Vagina (tissue), 2 donors: ENCODE data around the gene KIF18A. TPM values are rescaled to one million over a fixed set of nuclear protein-coding genes. Genes with fewer than 3 reads are reported as not detected.

Source experiments
- DNase-seq, 2 donors: peaks; one replicate each; pipeline ENCODE4 v3.0.0-alpha.2; 2017; ENCODE audit errors: extremely low spot score in 2 of 2
- H3K27ac ChIP-seq: fragments of 200-600 bp; sonication (generic); one replicate; pipeline ENCODE4 v1.5.1; 2019
- H3K27me3 ChIP-seq: fragments of 200-600 bp; sonication (generic); one replicate; pipeline ENCODE4 v1.5.1; 2019
- H3K36me3 ChIP-seq, 2 donors: fragments of 200-600 bp; sonication (generic); one replicate each; pipeline ENCODE4 v1.5.1; 2017 to 2019
- H3K4me1 ChIP-seq: fragments of 200-600 bp; sonication (generic); one replicate; pipeline ENCODE4 v1.5.1; 2019
- H3K4me3 ChIP-seq, 2 donors: fragments of 200-600 bp; sonication (generic); 1 replicate in 1 of 2; 2 replicates in 1 of 2; pipeline ENCODE4 v1.5.1; 2016 to 2019
- H3K9me3 ChIP-seq: fragments of 200-600 bp; sonication (generic); one replicate; pipeline ENCODE4 v1.5.1; 2019
- POLR2A ChIP-seq, 2 donors: fragments of 450-650 bp; IDR thresholded peaks; one replicate each; pipeline ENCODE4 v1.6.1; 2017; ENCODE audit warnings: antibody characterized with exemption in 2 of 2, mild to moderate bottlenecking in 2 of 2, moderate library complexity in 2 of 2
- POLR2AphosphoS5 ChIP-seq, 2 donors: sonication (generic); formaldehyde crosslinking; IDR thresholded peaks; one replicate each; pipeline ENCODE4 v1.9.0; 2017; ENCODE audit warnings: antibody characterized with exemption in 2 of 2, mild to moderate bottlenecking in 2 of 2, low read depth in 1 of 2; ENCODE audit not compliant: insufficient read depth in 1 of 2
- intact Hi-C: fragments of 100-400 bp; cut with DNase I; formaldehyde crosslinking; loops from one replicate; pipeline ENCODE4 v1.15.1; 2023
- total RNA-seq: library from RNA; depleted of rRNA; stranded (reverse); fragments of >200 nt; gene quantifications from one replicate; pipeline ENCODE4 v1.2.3, GENCODE V29; 2016
- TF ChIP-seq, protein P1 (sequence below), 3 experiments: fragments of 450-650 bp in 2 of 3; fragments of 200-600 bp in 1 of 3; sonication (generic) in 1 of 3; IDR thresholded peaks; one replicate each; pipeline ENCODE4 v1.5.1; 2017 to 2019; ENCODE audit warnings: antibody characterized with exemption in 3 of 3, mild to moderate bottlenecking in 2 of 3, moderate library complexity in 2 of 3

KIF18A gene
- total RNA-seq, 1 donor from 2014 or later = 2.5 TPM

DNA sequence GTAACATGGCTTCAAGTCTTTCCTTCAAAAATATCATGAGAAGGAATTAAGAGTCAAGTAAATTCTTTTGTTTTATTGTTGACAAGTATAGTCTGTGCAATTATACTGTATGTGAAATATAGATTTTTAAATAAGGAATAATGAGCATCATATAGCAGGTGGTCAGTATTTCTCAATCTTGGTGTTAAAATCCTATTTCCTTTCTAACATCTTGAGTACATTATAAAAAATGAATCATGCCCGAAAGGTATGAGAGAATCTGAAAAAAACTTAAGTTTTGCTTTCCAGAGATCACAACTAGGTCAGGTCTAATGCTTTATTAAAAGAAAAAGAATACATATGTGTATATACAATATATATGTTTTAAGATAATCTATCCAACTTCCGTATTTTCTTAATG is 53.1 kb downstream of the KIF18A start:
- H3K4me3 ChIP-seq = no peak overlapping the region
- no peak overlapping the region for H3K27ac ChIP-seq
- intact Hi-C loops = no loop called here
- no peaks in the 10 kb centered on the region for H3K36me3 ChIP-seq
- no peak for DNase-seq
- H3K9me3 ChIP-seq = no peaks in the 10 kb centered on the region
- TF ChIP-seq, protein P1, sequence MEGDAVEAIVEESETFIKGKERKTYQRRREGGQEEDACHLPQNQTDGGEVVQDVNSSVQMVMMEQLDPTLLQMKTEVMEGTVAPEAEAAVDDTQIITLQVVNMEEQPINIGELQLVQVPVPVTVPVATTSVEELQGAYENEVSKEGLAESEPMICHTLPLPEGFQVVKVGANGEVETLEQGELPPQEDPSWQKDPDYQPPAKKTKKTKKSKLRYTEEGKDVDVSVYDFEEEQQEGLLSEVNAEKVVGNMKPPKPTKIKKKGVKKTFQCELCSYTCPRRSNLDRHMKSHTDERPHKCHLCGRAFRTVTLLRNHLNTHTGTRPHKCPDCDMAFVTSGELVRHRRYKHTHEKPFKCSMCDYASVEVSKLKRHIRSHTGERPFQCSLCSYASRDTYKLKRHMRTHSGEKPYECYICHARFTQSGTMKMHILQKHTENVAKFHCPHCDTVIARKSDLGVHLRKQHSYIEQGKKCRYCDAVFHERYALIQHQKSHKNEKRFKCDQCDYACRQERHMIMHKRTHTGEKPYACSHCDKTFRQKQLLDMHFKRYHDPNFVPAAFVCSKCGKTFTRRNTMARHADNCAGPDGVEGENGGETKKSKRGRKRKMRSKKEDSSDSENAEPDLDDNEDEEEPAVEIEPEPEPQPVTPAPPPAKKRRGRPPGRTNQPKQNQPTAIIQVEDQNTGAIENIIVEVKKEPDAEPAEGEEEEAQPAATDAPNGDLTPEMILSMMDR (IDR thresholded peaks at IDR 0.05) = no peak
- TF ChIP-seq POLR2A (IDR thresholded peaks at IDR 0.05) (no peak), POLR2AphosphoS5 (IDR thresholded peaks at IDR 0.05; ENCODE audit: insufficient read depth in 1 of 2, low read depth in 1 of 2) (no peak)
- H3K4me1 ChIP-seq = no peaks in the 10 kb centered on the region
- no peaks in the 10 kb centered on the region for H3K27me3 ChIP-seq

DNA sequence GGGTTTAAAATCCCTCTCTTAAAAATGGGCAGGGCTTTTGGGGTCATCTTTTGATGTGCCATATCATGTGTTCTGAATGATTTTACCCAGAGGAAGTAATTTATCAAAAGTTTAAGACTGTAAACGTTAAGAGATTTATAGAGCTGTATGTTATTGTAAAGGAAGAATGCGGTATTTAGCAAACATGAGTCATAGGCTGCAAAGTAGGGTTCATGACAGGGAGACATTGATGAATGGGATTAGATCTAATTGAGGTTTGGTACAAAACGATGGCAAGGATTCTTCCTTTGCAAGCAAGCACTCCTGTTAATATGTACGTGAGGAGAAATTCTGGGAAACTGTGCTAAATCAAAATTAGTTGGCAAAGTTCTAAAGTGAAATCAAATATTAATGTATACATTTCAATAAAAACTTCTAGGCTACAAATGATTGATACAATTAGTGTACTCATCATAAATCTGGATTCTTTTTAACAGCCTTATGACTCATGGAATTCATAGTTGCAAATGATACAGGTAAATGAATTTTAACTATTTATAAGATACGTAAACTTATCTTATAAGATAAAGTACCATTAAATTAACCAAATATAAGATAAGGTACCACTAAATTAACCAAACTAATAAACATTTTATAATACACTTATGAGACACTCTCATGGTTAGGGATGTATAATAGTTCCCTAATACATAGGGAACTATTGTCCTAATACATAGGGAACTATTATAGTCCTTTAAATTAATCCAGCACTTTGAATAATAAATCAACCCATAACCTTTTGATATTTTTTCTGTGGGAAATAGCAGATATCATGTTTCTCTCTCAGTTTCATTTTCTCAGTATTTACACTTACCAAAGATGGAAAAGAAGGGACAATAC is 58.4 kb downstream of the KIF18A start:
- Histone ChIP-seq H3K27ac (no peak overlapping the region), H3K9me3 (no peaks in the 10 kb centered on the region), H3K36me3 (no peaks in the 10 kb centered on the region), H3K4me3 (no peak overlapping the region), H3K4me1 (no peaks in the 10 kb centered on the region), H3K27me3 (no peaks in the 10 kb centered on the region)
- TF ChIP-seq POLR2A (IDR thresholded peaks at IDR 0.05) = no peak
- TF ChIP-seq, protein P1 (IDR thresholded peaks at IDR 0.05) = no peak
- TF ChIP-seq POLR2AphosphoS5 (IDR thresholded peaks at IDR 0.05; ENCODE audit: insufficient read depth in 1 of 2, low read depth in 1 of 2) = no peak
- intact Hi-C loops = no loop called here
- DNase-seq = no peak

DNA sequence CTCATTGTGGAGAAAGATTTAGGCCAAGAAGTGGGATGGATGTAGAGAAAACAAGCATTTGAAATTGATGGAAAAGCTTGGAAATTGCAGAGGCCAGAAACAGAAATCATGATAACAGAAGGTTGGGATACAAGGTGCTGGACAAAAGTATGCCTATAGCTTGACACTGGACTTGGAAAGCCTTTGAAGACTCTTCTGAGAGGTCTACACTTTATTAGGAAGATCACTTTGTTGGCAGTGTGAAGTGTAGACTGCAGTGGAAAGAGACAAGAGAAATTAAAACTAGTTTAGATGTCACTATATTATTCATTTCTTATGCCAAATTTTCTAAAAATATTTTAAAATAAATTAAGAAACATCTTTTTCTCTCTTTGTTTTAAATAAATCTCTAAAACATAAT is 59.1 kb downstream of the KIF18A start:
- no peak overlapping the region for H3K27ac ChIP-seq
- no peaks in the 10 kb centered on the region for H3K27me3 ChIP-seq
- no peaks in the 10 kb centered on the region for H3K4me1 ChIP-seq
- no peak overlapping the region for H3K4me3 ChIP-seq
- no peaks in the 10 kb centered on the region for H3K9me3 ChIP-seq
- no peaks in the 10 kb centered on the region for H3K36me3 ChIP-seq
- intact Hi-C loops = no loop called here
- DNase-seq = no peak
- no peak for TF ChIP-seq POLR2A (IDR thresholded peaks at IDR 0.05)

DNA sequence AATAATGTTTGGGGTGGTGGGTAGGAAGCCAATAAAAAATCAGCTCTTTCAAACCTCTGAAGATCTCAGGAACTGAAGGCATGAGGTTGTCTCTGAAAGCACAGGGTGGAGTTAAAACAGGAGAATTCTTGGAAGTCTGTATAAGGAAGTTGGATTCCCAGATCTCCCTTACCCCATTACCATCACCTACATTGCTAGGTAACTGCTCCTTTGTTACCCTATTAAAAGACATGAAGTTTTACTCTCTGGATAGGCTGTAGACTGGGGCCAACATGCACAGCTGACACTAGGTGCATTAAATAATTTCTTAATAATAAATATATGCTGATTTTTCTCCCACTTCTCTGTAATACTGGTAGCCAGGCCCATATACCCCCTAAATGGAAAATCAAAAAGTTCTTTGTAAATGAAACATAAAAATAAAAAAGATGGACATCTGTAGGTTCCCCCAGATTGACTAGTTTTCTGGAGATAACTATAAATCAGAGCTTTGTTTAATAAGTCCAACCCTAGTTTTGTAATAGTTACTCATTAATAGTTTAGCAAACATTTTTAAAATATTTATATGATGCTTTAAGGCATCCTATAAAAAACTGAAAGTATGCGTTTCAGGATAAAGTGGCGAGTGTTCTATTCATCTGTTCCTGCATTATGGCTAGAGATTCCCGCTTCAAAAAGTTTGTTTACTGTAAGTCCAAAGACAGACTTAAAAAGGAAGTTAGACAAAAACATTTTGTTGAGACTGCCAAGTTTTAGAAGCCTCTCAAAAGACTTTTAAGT is 63.8 kb downstream of the KIF18A start:
- TF ChIP-seq POLR2A (IDR thresholded peaks at IDR 0.05) (no peak), POLR2AphosphoS5 (IDR thresholded peaks at IDR 0.05; ENCODE audit: insufficient read depth in 1 of 2, low read depth in 1 of 2) (no peak)
- TF ChIP-seq, protein P1 (IDR thresholded peaks at IDR 0.05) = no peak
- no peaks in the 10 kb centered on the region for H3K9me3 ChIP-seq
- no peak for DNase-seq
- intact Hi-C loops = no loop called here
- no peaks in the 10 kb centered on the region for H3K4me1 ChIP-seq
- H3K27me3 ChIP-seq = no peaks in the 10 kb centered on the region
- H3K36me3 ChIP-seq = no peaks in the 10 kb centered on the region
- no peak overlapping the region for H3K27ac ChIP-seq
- H3K4me3 ChIP-seq = no peak overlapping the region

DNA sequence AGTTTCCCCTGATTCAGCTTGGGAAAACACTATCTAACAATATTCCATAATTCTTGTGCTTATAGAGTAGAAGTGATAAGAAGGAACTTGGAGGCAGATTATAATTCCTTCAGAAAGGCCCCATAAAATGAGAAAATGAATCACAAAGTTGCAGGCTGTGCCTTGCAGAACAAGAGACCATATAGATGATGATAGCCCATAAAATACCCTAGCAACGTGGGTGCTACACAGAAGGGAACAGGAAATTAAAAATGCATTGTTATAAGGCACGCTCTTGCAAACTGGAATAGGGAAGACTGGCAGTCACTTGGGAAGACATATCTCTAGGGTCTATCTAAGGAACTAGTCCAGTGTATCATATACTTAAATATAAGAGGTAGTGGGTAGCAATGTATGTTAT is 67.6 kb downstream of the KIF18A start:
- Histone ChIP-seq H3K4me3 (no peak overlapping the region), H3K9me3 (no peaks in the 10 kb centered on the region), H3K27me3 (no peaks in the 10 kb centered on the region), H3K36me3 (no peaks in the 10 kb centered on the region), H3K4me1 (no peaks in the 10 kb centered on the region), H3K27ac (no peak overlapping the region)
- DNase-seq = no peak
- no peak for TF ChIP-seq POLR2AphosphoS5 (IDR thresholded peaks at IDR 0.05; ENCODE audit: insufficient read depth in 1 of 2, low read depth in 1 of 2)
- TF ChIP-seq POLR2A (IDR thresholded peaks at IDR 0.05) = no peak
- TF ChIP-seq, protein P1 (IDR thresholded peaks at IDR 0.05) = no peak
- intact Hi-C loops = no loop called here
